Left ventricle myocardium inferior (tissue), 1 donor: ENCODE data around the gene COL25A1. TPM values are rescaled to one million over a fixed set of nuclear protein-coding genes. Genes with fewer than 3 reads are reported as not detected.

Experiments
- DNase-seq: peaks from one replicate; pipeline ENCODE4 v3.0.0-alpha.2; 2020
- H3K27ac ChIP-seq: fragments of 200-600 bp; replicated peaks from 2 replicates; pipeline ENCODE4 v1.8.0; 2021
- H3K27me3 ChIP-seq: fragments of 200-600 bp; 2 replicates; pipeline ENCODE4 v1.8.0; 2021; ENCODE audit warnings: low read depth
- H3K36me3 ChIP-seq: fragments of 200-600 bp; 2 replicates; pipeline ENCODE4 v1.8.0; 2021
- H3K4me1 ChIP-seq: fragments of 200-600 bp; 2 replicates; pipeline ENCODE4 v1.8.0; 2021
- H3K4me3 ChIP-seq: fragments of 200-600 bp; 2 replicates; pipeline ENCODE4 v1.8.0; 2021; ENCODE audit warnings: mild to moderate bottlenecking, moderate library complexity
- H3K9me3 ChIP-seq: fragments of 200-600 bp; replicated peaks from 2 replicates; pipeline ENCODE4 v1.8.0; 2021
- CTCF ChIP-seq: fragments of 200-600 bp; IDR thresholded peaks from 2 replicates; pipeline ENCODE4 v1.8.0; 2021; ENCODE audit warnings: antibody characterized with exemption, mild to moderate bottlenecking, borderline replicate concordance
- intact Hi-C: fragments of 100-400 bp; cut with micrococcal nuclease; formaldehyde crosslinking; loops from one replicate; pipeline ENCODE4 v1.11.0; 2022
- total RNA-seq: library from RNA; stranded (reverse); fragmentation: NEBNext Ultra II Directional; extraction: Animal tissue kit (Norgen Biotek cat#: 25700); gene quantifications from one replicate; pipeline ENCODE4 v1.2.1, GENCODE V29; 2021
- donor health status: DM: no; HTN: yes; CAD: no; lungs with severe emphysema.

The COL25A1 gene
- total RNA-seq, 1 donor from 2014 or later = 0.77 TPM

DNA sequence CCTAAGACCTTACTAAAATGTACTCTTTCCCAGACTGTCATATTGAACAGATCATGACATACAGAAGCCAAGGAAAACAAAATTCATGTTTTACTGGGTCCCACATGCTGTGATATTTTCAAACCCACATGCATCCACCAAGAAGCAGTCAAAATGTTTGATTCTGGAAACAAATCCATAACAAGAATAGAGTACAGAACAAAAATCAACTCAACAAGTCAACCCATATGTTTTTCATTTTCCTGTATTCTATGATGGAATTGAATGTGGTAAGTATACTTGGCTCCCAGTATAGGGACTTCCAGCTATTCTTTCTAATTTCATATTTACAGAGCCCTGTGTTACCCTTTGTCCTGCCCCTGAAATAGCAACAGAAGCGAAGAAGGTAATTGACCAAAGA is 106.8 kb downstream of the COL25A1 start:
- intact Hi-C loops = no loop called here
- Histone ChIP-seq H3K4me1 (no peaks in the 10 kb centered on the region), H3K36me3 (no peaks in the 10 kb centered on the region), H3K27me3 (no peaks in the 10 kb centered on the region), H3K27ac (no peak overlapping the region), H3K9me3 (no peaks in the 10 kb centered on the region), H3K4me3 (no peak overlapping the region)
- no peak for DNase-seq
- no peak for TF ChIP-seq CTCF

- intact Hi-C loops = no loop called here
- H3K27ac ChIP-seq = no peak overlapping the region
These were observed 111.2 kb downstream of the COL25A1 start for GRCh38 chr4:109191216-109191615.

DNA sequence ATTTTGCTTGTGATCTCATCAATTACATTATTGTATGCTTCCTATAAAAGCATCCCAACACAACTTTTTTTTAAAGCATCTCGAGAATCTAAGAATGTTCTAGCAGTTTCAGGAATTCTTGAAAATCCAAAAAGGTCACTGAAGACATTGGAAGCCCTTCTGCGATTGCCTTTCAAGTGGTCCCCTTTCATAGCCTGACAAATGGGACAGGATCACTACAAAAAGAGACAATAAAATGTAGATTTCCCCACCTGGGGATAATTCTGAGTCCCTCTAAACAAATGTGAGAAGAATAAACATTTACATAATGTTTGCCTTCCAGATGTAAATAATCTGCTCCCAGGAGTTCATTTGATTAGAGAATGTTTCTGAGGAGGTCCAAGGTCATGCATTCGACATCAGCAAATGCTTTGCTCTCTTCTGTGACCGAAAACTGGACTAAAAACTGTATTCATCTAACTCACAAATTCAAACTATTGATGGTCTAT is 116.0 kb downstream of the COL25A1 start:
- Histone ChIP-seq H3K4me1 (peaks cover 18% of the 10 kb centered on the region), H3K36me3 (no peaks in the 10 kb centered on the region), H3K9me3 (peaks cover 4% of the 10 kb centered on the region), H3K27me3 (no peaks in the 10 kb centered on the region), H3K4me3 (no peak overlapping the region), H3K27ac (no peak overlapping the region)
- no peak for TF ChIP-seq CTCF
- intact Hi-C loops = no loop called here
- DNase-seq = no peak

More at GRCh38 chr4:109191216-109191615, 111.2 kb downstream of the COL25A1 start:
- Histone ChIP-seq H3K27me3 (no peaks in the 10 kb centered on the region), H3K9me3 (no peaks in the 10 kb centered on the region), H3K4me3 (no peak overlapping the region), H3K4me1 (no peaks in the 10 kb centered on the region), H3K36me3 (no peaks in the 10 kb centered on the region)
- no peak for DNase-seq
- no peak for TF ChIP-seq CTCF

DNA sequence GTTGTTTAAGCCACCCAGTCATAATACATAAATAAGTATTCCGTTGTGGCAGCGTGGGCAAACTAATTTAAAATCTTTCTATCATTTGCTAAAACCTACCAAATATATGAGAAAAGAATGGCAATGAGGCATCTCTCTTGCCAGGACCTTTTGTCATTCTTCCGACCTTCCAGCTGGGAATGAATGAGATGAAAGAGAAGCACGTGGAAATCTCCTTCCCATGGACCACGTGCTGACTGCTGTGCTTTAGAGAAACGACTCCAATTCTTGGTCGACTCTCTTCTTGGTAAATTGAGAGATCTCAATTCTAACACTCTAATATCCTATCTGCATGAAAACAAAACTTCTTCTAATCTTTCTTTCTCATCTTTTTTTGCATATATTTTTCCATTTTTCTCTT is 116.5 kb downstream of the COL25A1 start:
- peak overlapping the region; percentile 85 for H3K27ac ChIP-seq
- DNase-seq = no peak
- intact Hi-C loops = no loop called here
- H3K4me3 ChIP-seq = no peak overlapping the region
- TF ChIP-seq CTCF = no peak
- peaks cover 18% of the 10 kb centered on the region for H3K4me1 ChIP-seq
- peaks cover 4% of the 10 kb centered on the region for H3K9me3 ChIP-seq
- H3K27me3 ChIP-seq = no peaks in the 10 kb centered on the region
- no peaks in the 10 kb centered on the region for H3K36me3 ChIP-seq

DNA sequence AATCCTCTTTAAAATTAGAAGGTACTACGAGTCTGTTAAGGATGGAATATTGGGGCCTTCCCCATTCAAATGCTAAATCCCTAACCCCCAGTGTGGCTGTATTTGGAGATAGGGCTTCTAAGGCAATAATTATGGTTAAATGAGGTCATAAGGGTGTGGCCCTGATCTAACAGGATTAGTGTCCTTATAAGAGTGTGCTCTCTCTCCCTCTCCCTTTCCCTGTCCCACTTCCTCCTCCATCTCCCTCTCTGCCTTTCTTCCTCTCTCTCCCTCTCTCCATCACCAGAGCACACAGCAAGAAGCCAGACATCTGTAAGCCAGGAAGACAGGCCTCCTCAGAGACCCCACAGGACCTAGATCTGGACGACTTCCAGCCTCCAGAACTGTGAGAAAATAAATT is 116.9 kb downstream of the COL25A1 start:
- no peak for DNase-seq
- Histone ChIP-seq H3K27me3 (no peaks in the 10 kb centered on the region), H3K4me3 (no peak overlapping the region), H3K27ac (peak overlapping the region; percentile 85), H3K36me3 (no peaks in the 10 kb centered on the region), H3K4me1 (peaks cover 18% of the 10 kb centered on the region), H3K9me3 (peaks cover 4% of the 10 kb centered on the region)
- intact Hi-C loops = no loop called here
- no peak for TF ChIP-seq CTCF
